Body of pancreas (tissue), 4 donors: Measurements from ENCODE around the gene MAP3K21. TPM values are rescaled to one million over a fixed set of nuclear protein-coding genes. Genes with fewer than 3 reads are reported as not detected.

Experiments
- ATAC-seq: fragments of 150-250 bp; one replicate; pipeline ENCODE4 v1.9.1; 2016
- DNase-seq, 4 donors: peaks; one replicate each; pipeline ENCODE4 v3.0.0-alpha.2; 2019
- H3K27ac ChIP-seq, 4 donors: fragments of 200-600 bp; sonication (generic); 1 replicate in 3 of 4; 2 replicates in 1 of 4; pipeline versions ENCODE4 v1.5.1 to v1.6.1; 2016 to 2019; ENCODE audit warnings: mild to moderate bottlenecking in 1 of 4, mixed read lengths in 1 of 4, moderate library complexity in 1 of 4
- H3K27me3 ChIP-seq, 2 donors: fragments of 200-600 bp; sonication (generic); one replicate each; pipeline ENCODE4 v1.6.0; 2016; ENCODE audit warnings: mild to moderate bottlenecking in 1 of 2
- H3K36me3 ChIP-seq, 2 donors: fragments of 200-600 bp; sonication (generic); replicated peaks in 1 of 2; 2 replicates each; pipeline ENCODE4 v1.5.1; 2016; ENCODE audit warnings: low read depth in 2 of 2; ENCODE audit not compliant: insufficient read depth in 1 of 2
- H3K4me1 ChIP-seq: fragments of 200-600 bp; sonication (generic); one replicate; pipeline ENCODE4 v1.6.0; 2016
- H3K4me3 ChIP-seq, 2 donors: fragments of 200-600 bp; sonication (generic); 1 replicate in 1 of 2; 2 replicates in 1 of 2; pipeline ENCODE4 v1.5.1; 2016 to 2019
- H3K9me3 ChIP-seq, 3 donors: fragments of 200-600 bp; sonication (generic); 1 replicate in 2 of 3; 2 replicates in 1 of 3; pipeline ENCODE4 v1.5.1; 2016
- CTCF ChIP-seq, 7 experiments: fragments of 450-650 bp in 4 of 7; fragments of 200-600 bp in 3 of 7; sonication (generic) in 3 of 7; IDR thresholded peaks; one replicate each; pipeline ENCODE4 v1.5.1; 2016 to 2019; ENCODE audit warnings: antibody characterized with exemption in 7 of 7
- POLR2A ChIP-seq, 3 donors: fragments of 450-650 bp; IDR thresholded peaks; one replicate each; pipeline ENCODE4 v1.6.1; 2016; ENCODE audit warnings: antibody characterized with exemption in 3 of 3, mild to moderate bottlenecking in 2 of 3
- WGBS, 2 donors: methylation state at CpG; one replicate each; pipeline ENCODE4 v1.1.5; 2017; 5-methylcytosine and 5-hydroxymethylcytosine counted together
- intact Hi-C: fragments of 100-400 bp; cut with DNase I; formaldehyde crosslinking; loops from one replicate; pipeline ENCODE4 v1.15.1; 2023
- total RNA-seq, 2 donors: library from RNA; depleted of rRNA; stranded (reverse); fragments of >200 nt; gene quantifications; one replicate each; pipeline ENCODE4 v1.1.0, GENCODE V29; 2016

The MAP3K21 gene
- total RNA-seq: 10 to 100 TPM; 40.2 to 62.3 TPM

GRCh38 chr1:233327651-233328141 is at the start of gene MAP3K21:
Gene MAP3K21, plus strand, starts transcription at chr1:233327724. Its CDS starts 305 bp downstream, at chr1:233328029.
- no peaks in the 10 kb centered on the region for H3K36me3 ChIP-seq
- no peaks in the 10 kb centered on the region for H3K9me3 ChIP-seq
- no peak for DNase-seq
- intact Hi-C loops: no loop called here
- H3K4me3 ChIP-seq: peak within 1 kb of the TSS; percentile 77 to 78
- peak; percentile 26 for ATAC-seq
- WGBS, 2 donors: 1 to 3% methylated on average over 23 to 27 of the region's 68 CpGs
- peak; percentile 85 to 94 (median 90) for TF ChIP-seq POLR2A (IDR thresholded peaks at IDR 0.05)
- TF ChIP-seq CTCF (IDR thresholded peaks at IDR 0.05): no peak
- no peaks in the 10 kb centered on the region for H3K27me3 ChIP-seq
- H3K4me1 ChIP-seq: peaks cover 30% of the 10 kb centered on the region
- H3K27ac ChIP-seq: peak within 1 kb of the TSS; percentile 96 to 98 (median 98)

- DNase-seq: no peak
- intact Hi-C loops: no loop called here
- H3K27me3 ChIP-seq: no peaks in the 10 kb centered on the region
- 89 to 100% methylated on average over 1 of the region's 1 CpG for WGBS, 2 donors
- H3K27ac ChIP-seq: no peak overlapping the region
- H3K9me3 ChIP-seq: no peaks in the 10 kb centered on the region
- no peak overlapping the region for H3K4me3 ChIP-seq
- no peaks in the 10 kb centered on the region for H3K4me1 ChIP-seq
- no peak for ATAC-seq
- H3K36me3 ChIP-seq: no peaks in the 10 kb centered on the region
- TF ChIP-seq CTCF (IDR thresholded peaks at IDR 0.05) (no peak), POLR2A (IDR thresholded peaks at IDR 0.05) (no peak)
Measured at GRCh38 chr1:233278631-233279030, 48.9 kb upstream of the MAP3K21 start.

- Histone ChIP-seq H3K4me3 (no peak overlapping the region), H3K27ac (no peak overlapping the region), H3K27me3 (no peaks in the 10 kb centered on the region), H3K9me3 (no peaks in the 10 kb centered on the region), H3K36me3 (no peaks in the 10 kb centered on the region), H3K4me1 (no peaks in the 10 kb centered on the region)
- intact Hi-C loops: no loop called here
- whole genome bisulfite sequencing, 2 donors: 97 to 98% methylated on average over 2 of the region's 2 CpGs
- no peak for ATAC-seq
- no peak for DNase-seq
- no peak for TF ChIP-seq CTCF (IDR thresholded peaks at IDR 0.05)
- no peak for TF ChIP-seq POLR2A (IDR thresholded peaks at IDR 0.05)
Measured at GRCh38 chr1:233279971-233280370, 47.6 kb upstream of the MAP3K21 start.

- Histone ChIP-seq H3K27ac (no peak overlapping the region), H3K36me3 (no peaks in the 10 kb centered on the region), H3K9me3 (no peaks in the 10 kb centered on the region), H3K4me3 (no peak overlapping the region), H3K4me1 (no peaks in the 10 kb centered on the region), H3K27me3 (no peaks in the 10 kb centered on the region)
- intact Hi-C loops: no loop called here
- no peak for TF ChIP-seq POLR2A (IDR thresholded peaks at IDR 0.05)
- 70 to 90% methylated on average over 8 of the region's 8 CpGs for WGBS, 2 donors
- DNase-seq (peak in 1 of 4 donors; percentile 8), ATAC-seq (no peak)
Measured at GRCh38 chr1:233281711-233282581, 45.6 kb upstream of the MAP3K21 start.

- intact Hi-C loops: no loop called here
- no peaks in the 10 kb centered on the region for H3K27me3 ChIP-seq
- H3K4me1 ChIP-seq: no peaks in the 10 kb centered on the region
- DNase-seq (no peak), ATAC-seq (no peak)
- H3K4me3 ChIP-seq: no peak overlapping the region
- H3K27ac ChIP-seq: no peak overlapping the region
- no peaks in the 10 kb centered on the region for H3K36me3 ChIP-seq
- TF ChIP-seq POLR2A (IDR thresholded peaks at IDR 0.05) (no peak), CTCF (IDR thresholded peaks at IDR 0.05) (no peak)
- WGBS, 2 donors: 87 to 89% methylated on average over 3 of the region's 3 CpGs
- no peaks in the 10 kb centered on the region for H3K9me3 ChIP-seq
Measured at GRCh38 chr1:233282582-233282886, 45.0 kb upstream of the MAP3K21 start.
